Measurements from ENCODE around the gene DPY19L3.
A peak's percentile ranks its signal among the peaks of the same experiment; 100 is the strongest.
"Not testable (repeated sequence)": the region's sequence is repeated elsewhere in the genome, so short reads cannot be mapped to it uniquely, and the experiment has no call there.

The DPY19L3 gene

DNA sequence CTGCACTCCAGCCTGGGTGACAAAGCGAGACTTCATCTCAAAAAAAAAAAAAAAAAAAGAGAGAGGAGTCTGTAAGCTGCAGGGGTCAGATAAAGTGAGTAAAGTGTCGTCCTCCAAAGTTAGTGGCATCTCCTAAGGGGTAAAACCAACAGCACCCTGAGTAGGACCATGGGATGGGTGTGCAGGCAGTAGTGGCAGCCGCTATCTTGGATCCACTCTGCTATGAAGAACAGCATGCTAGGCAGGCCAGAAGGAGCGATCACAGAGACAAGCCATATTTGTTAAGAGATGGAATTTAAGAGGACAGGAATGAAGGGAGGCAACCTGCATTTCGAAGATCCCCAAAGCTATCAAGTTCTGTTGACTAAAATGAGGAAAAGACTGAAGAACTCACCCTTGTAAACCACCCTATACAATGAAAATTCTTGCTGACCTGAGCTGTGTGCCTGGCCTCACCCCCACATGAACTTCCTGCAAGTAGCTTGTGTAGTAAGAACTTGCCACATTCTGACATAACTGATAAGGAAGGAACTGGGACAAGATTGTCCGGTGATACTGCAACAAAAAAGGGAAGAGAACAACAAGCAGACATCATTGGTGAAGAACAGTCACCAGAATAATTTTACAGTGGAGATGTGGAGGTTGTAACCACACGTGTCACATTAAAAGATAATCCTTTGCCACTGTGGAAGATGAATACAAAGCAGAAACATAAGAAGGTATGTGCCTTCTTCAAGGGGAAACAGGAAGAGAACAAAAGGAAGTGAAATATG lies 16.2 kb downstream of the DPY19L3 start:
- peak; percentile 54 for DNase-seq (ENCODE audit: low read depth)
- TF ChIP-seq, protein P1, sequence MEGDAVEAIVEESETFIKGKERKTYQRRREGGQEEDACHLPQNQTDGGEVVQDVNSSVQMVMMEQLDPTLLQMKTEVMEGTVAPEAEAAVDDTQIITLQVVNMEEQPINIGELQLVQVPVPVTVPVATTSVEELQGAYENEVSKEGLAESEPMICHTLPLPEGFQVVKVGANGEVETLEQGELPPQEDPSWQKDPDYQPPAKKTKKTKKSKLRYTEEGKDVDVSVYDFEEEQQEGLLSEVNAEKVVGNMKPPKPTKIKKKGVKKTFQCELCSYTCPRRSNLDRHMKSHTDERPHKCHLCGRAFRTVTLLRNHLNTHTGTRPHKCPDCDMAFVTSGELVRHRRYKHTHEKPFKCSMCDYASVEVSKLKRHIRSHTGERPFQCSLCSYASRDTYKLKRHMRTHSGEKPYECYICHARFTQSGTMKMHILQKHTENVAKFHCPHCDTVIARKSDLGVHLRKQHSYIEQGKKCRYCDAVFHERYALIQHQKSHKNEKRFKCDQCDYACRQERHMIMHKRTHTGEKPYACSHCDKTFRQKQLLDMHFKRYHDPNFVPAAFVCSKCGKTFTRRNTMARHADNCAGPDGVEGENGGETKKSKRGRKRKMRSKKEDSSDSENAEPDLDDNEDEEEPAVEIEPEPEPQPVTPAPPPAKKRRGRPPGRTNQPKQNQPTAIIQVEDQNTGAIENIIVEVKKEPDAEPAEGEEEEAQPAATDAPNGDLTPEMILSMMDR (conservative IDR thresholded peaks at IDR 0.05; ENCODE audit: low read depth, low read length) = no peak
- H3K4me3 ChIP-seq (ENCODE audit: low read depth, low read length) = no peak overlapping the region

DNA sequence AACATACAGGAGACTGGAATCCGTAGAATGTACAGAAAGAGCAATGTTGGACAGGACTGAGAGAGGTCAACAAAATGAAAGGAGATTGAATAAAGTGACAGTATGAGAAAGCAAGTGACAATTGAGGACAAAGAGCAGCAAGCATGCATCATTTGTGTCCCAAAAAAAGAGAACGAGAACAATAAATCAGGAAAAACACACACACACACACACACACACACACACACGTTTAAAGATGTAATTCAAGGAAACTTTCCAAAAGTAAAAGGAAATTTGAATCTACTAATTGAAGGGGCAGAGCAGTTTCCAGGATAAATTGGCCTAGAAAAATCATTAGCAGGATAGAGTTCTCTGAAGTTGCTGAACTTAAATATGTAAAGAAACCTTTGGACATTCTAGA lies 16.9 kb downstream of the DPY19L3 start:
- no peak overlapping the region for H3K4me3 ChIP-seq (ENCODE audit: low read depth, low read length)
- TF ChIP-seq, protein P1 (conservative IDR thresholded peaks at IDR 0.05; ENCODE audit: low read depth, low read length) = no peak

DNA sequence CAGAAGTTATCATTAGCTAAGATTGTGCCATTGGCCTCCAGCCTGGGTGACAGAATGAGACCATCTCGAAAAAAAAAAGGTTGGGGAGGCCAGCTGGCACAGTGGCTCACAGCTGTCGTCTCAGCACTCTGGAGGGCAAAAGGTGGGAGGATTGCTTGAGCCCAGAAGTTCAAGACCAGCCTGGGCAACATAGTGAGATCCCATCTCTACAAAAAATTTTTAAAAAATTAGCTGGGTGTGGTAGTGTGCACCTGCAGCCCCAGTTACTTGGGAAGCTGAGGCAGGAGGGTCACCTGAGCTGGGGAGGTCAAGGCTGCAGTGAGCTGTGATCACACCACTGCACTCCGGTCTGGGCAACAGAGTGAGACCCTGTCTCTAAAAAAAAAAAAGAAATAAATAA lies 18.4 kb downstream of the DPY19L3 start:
- H3K4me3 ChIP-seq (ENCODE audit: low read depth, low read length); DNase-seq (ENCODE audit: low read depth): not testable (repeated sequence)

More for the DNA sequence above, 16.9 kb downstream of the DPY19L3 start:
- DNase-seq (ENCODE audit: low read depth) = no peak

DNA sequence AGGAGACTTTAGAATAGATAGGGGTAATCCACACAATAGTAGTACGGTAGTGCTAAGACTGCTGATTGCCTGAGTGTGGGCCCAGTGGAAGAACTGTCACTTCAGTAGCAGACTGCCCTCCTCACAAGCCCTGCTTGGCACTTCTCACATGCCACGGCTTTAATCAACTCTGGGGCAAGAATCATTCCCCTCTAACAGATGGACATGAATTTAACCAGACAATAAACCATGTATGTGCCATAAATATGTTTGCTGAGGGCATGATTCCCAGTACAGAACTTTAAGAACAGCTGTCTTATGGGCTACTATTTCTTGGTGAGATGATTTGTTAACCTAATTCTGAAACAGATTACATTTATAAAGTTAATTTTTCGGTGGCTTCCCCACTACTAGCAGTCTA lies 22.0 kb downstream of the DPY19L3 start:
- DNase-seq (ENCODE audit: low read depth) = no peak
- TF ChIP-seq, protein P1 (conservative IDR thresholded peaks at IDR 0.05; ENCODE audit: low read depth, low read length) = no peak
- H3K4me3 ChIP-seq (ENCODE audit: low read depth, low read length) = no peak overlapping the region

- TF ChIP-seq, protein P1 (conservative IDR thresholded peaks at IDR 0.05; ENCODE audit: low read depth, low read length) = no peak
- no peak overlapping the region for H3K4me3 ChIP-seq (ENCODE audit: low read depth, low read length)
- DNase-seq (ENCODE audit: low read depth) = no peak
Observed at GRCh38 chr19:32436692-32437091, 31.1 kb downstream of the DPY19L3 start.

DNA sequence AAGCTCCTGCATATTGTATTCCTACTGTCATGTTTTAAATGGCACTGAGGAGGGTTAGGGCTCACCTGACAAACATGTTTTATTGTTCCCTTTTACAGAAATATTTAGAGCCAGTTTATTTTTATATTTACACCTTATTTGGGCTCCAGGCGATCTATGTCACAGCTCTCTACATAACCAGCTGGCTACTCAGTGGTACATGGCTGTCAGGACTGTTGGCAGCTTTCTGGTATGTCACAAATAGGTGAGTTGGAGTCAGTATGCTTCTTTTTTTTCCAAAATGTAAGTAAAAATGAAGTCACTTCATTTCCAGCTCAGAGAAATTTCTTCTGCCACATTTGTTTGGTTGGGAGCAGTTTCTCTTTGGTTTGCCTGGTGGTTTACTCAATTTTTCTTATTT lies 31.5 kb downstream of the DPY19L3 start:
- TF ChIP-seq, protein P1 (conservative IDR thresholded peaks at IDR 0.05; ENCODE audit: low read depth, low read length) = no peak
- no peak overlapping the region for H3K4me3 ChIP-seq (ENCODE audit: low read depth, low read length)
- DNase-seq (ENCODE audit: low read depth) = no peak

DNA sequence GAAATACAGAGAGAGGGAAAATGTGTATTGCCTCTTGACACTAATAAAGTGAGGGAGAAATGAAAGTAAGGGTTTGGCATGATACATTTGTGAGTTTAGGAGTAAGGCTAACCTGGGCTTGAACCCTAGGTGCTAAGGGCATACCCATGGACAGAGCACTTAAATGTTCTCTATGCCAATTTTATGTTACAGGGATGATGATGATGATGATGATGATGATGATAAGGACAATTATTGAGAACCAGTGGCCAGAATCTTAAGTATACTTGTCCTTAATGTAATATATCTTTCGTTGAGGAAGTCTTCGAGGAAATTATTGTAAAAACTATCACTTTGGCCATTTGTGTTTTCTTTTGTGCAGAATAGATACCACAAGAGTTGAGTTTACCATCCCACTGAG lies 33.2 kb downstream of the DPY19L3 start:
- H3K4me3 ChIP-seq (ENCODE audit: low read depth, low read length) = no peak overlapping the region
- TF ChIP-seq, protein P1 (conservative IDR thresholded peaks at IDR 0.05; ENCODE audit: low read depth, low read length) = no peak
- DNase-seq (ENCODE audit: low read depth) = no peak
